Activated CD8-positive, alpha-beta memory T cell treated with anti-CD3 and anti-CD28 coated beads, Interleukin-2, amount 10 ng/mL, durations not matched to agents 7 days and 5 days (primary cell): ENCODE data around the gene DOCK1. TPM values are rescaled to one million over a fixed set of nuclear protein-coding genes. Genes with fewer than 3 reads are reported as not detected.

Source experiments
- ATAC-seq: fragments of 150-1000 bp; cut with Tn5 transposase; one replicate; pipeline ENCODE4 v1.10.0; 2021; ENCODE audit warnings: moderate library complexity
- CTCF ChIA-PET: fragments of 350-600 bp; sonication (Branson Sonifier 250); formaldehyde crosslinking; loops from one replicate; lab custom pipeline; 2021; ENCODE audit warnings: antibody characterized with exemption; lab: Charles Lee
- DNase-seq: peaks from one replicate; pipeline ENCODE4 v3.0.0-alpha.2; 2020
- H3K27ac Mint-ChIP-seq: one replicate; pipeline ENCODE4 v1.8.0; 2021; ENCODE audit warnings: mild to moderate bottlenecking, mixed read lengths
- H3K27me3 Mint-ChIP-seq: one replicate; pipeline ENCODE4 v1.8.0; 2021; ENCODE audit warnings: mixed read lengths
- H3K36me3 Mint-ChIP-seq: one replicate; pipeline ENCODE4 v1.8.0; 2021; ENCODE audit warnings: mild to moderate bottlenecking, mixed read lengths
- H3K4me1 Mint-ChIP-seq: one replicate; pipeline ENCODE4 v1.8.0; 2021; ENCODE audit warnings: mixed read lengths
- H3K4me3 Mint-ChIP-seq: one replicate; pipeline ENCODE4 v1.8.0; 2021; ENCODE audit warnings: mild to moderate bottlenecking, moderate library complexity, mixed read lengths
- H3K9me3 Mint-ChIP-seq: one replicate; pipeline ENCODE4 v1.8.0; 2022; ENCODE audit warnings: low read depth, mixed read lengths
- total RNA-seq, 2 experiments: library from RNA; stranded (reverse); gene quantifications; one replicate each; pipeline ENCODE4 v1.2.3, GENCODE V29; 2021

Gene DOCK1
- total RNA-seq, 2 experiments from 2014 or later: 0.07 TPM; not detected in 1

DNA sequence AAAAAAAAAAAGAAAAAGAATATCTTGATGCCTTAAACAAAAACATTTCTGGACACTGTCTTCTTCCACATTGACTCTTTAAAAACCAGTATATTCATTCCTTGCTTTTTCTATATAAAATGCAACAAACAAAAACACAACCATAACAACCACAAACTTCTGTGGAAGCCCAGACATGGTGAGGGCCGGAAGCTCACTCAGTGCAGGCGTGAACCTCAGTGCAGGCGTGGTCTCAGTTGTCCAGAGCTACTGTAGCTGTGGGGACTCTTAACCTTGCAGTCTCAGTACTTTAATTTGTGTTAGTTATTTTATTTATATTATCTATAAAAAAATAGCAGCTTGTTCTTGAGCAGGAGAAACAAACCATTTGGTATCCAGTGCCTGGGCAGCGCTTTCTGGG, 131.8 kb downstream of the DOCK1 start:
- DNase-seq: no peak
- CTCF ChIA-PET: no interaction called here
- Mint-ChIP-seq H3K27ac (no peak overlapping the region), H3K4me3 (no peak overlapping the region), H3K36me3 (no peaks in the 10 kb centered on the region), H3K9me3 (peaks cover 3% of the 10 kb centered on the region), H3K4me1 (no peaks in the 10 kb centered on the region), H3K27me3 (no peaks in the 10 kb centered on the region)
- no peak for ATAC-seq

DNA sequence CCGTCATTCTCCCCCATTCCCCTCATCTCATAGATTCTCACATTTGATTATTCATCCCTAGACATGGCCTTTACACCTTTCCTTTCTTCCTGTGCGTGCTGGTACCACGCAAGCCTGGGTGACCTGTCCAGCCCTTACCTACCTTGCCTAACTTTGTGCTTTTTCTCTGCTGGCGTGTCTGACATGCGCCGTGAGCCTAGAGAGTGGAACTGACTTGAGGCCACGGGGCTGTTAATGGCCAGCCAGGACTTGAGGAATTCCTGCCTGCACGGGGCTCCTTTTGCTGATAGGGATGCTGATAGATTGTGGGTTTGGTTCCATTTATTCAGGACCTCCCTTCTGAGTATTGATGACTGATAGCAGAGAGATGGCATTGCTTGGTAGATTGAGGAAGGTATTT, 134.2 kb downstream of the DOCK1 start:
- H3K9me3 Mint-ChIP-seq: no peaks in the 10 kb centered on the region
- no peak for ATAC-seq
- no peak for DNase-seq
- H3K27me3 Mint-ChIP-seq: no peaks in the 10 kb centered on the region
- CTCF ChIA-PET: no interaction called here
- no peaks in the 10 kb centered on the region for H3K4me1 Mint-ChIP-seq
- no peak overlapping the region for H3K27ac Mint-ChIP-seq
- H3K4me3 Mint-ChIP-seq: no peak overlapping the region
- H3K36me3 Mint-ChIP-seq: no peaks in the 10 kb centered on the region

- Mint-ChIP-seq H3K27ac (no peak overlapping the region), H3K4me1 (no peaks in the 10 kb centered on the region), H3K27me3 (no peaks in the 10 kb centered on the region), H3K36me3 (no peaks in the 10 kb centered on the region), H3K9me3 (no peaks in the 10 kb centered on the region), H3K4me3 (no peak overlapping the region)
- CTCF ChIA-PET: no interaction called here
- no peak for DNase-seq
- ATAC-seq: no peak
Measured at GRCh38 chr10:127040756-127041155, 135.5 kb downstream of the DOCK1 start.

DNA sequence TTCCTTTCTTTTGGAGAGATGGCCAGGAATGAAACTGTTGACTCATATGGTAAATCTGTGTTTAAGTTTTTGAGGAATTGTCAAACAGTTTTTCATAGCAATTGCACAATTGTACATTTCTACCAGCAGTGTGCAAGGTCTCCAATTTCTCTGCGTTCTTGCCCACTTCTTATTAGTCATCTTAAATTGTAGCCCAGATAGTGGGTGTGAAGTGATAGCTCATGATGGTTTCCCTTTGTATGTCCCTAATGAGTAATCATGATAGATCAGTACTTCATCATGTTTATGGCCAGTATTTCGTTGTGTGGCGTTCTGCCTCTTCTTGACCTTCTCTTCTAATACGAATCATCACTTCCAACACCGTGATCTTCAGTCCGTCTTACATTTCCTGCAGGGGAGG, 136.3 kb downstream of the DOCK1 start:
- Mint-ChIP-seq H3K36me3 (no peaks in the 10 kb centered on the region), H3K27ac (no peak overlapping the region), H3K27me3 (no peaks in the 10 kb centered on the region), H3K4me1 (no peaks in the 10 kb centered on the region), H3K9me3 (no peaks in the 10 kb centered on the region), H3K4me3 (no peak overlapping the region)
- DNase-seq (no peak), ATAC-seq (no peak)
- CTCF ChIA-PET: no interaction called here

DNA sequence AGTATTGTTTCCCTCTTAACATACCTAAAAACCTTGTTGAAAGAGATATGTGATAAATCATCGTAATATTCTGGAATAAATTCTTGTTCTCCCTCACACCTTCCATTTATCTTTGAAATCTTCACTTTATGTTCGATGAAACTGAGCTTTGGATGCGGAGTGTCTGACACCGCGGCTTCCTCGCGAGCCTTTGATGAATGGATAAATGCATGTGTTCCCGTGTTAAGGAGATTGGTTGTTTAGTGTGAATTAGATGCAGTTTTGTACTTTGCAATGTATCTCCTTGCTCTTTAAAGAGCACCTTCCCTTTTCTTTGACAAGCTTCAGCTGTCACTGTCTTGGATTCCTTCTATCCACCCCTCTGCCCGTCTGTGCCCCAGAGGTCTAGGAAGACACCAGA, 138.1 kb downstream of the DOCK1 start:
- H3K27ac Mint-ChIP-seq: no peak overlapping the region
- H3K27me3 Mint-ChIP-seq: no peaks in the 10 kb centered on the region
- no peak for DNase-seq
- CTCF ChIA-PET: no interaction called here
- no peaks in the 10 kb centered on the region for H3K36me3 Mint-ChIP-seq
- no peak for ATAC-seq
- H3K9me3 Mint-ChIP-seq: no peaks in the 10 kb centered on the region
- no peak overlapping the region for H3K4me3 Mint-ChIP-seq
- H3K4me1 Mint-ChIP-seq: no peaks in the 10 kb centered on the region

DNA sequence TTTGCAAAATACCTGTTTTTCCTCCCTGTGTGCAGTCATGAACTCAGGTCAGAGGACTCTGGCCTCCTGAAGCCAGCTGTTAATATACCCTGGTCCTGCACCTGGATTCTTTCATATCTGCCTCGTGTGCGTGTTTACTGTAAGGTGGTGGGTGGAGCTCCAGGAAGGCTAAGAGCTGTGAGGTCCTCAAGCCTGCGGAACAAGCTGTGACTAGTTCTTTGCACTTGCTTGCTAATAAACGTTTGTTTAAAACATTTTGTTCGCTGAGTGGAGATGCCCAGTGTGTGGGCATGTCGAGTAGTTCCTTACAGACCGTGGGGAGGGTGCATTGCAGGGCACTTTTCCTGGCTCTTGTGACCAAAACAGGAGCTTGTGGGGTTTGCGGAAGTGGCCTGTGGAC, 139.0 kb downstream of the DOCK1 start:
- ATAC-seq: no peak
- no peaks in the 10 kb centered on the region for H3K36me3 Mint-ChIP-seq
- no peak for DNase-seq
- no peaks in the 10 kb centered on the region for H3K4me1 Mint-ChIP-seq
- no peaks in the 10 kb centered on the region for H3K27me3 Mint-ChIP-seq
- H3K9me3 Mint-ChIP-seq: no peaks in the 10 kb centered on the region
- no peak overlapping the region for H3K4me3 Mint-ChIP-seq
- H3K27ac Mint-ChIP-seq: no peak overlapping the region
- CTCF ChIA-PET: no interaction called here

- ATAC-seq: no peak
- H3K4me1 Mint-ChIP-seq: no peaks in the 10 kb centered on the region
Measured at GRCh38 chr10:127046975-127047877, 142.0 kb downstream of the DOCK1 start.

GRCh38 chr10:127047878-127048238, 142.6 kb downstream of the DOCK1 start:
- Mint-ChIP-seq H3K4me3 (no peak overlapping the region), H3K9me3 (peaks cover 3% of the 10 kb centered on the region), H3K4me1 (no peaks in the 10 kb centered on the region), H3K36me3 (no peaks in the 10 kb centered on the region), H3K27ac (no peak overlapping the region), H3K27me3 (no peaks in the 10 kb centered on the region)
- DNase-seq: no peak
- CTCF ChIA-PET: no interaction called here
- ATAC-seq: no peak

More at GRCh38 chr10:127046975-127047877, 142.0 kb downstream of the DOCK1 start:
- H3K36me3 Mint-ChIP-seq: no peaks in the 10 kb centered on the region
- no peaks in the 10 kb centered on the region for H3K27me3 Mint-ChIP-seq
- H3K27ac Mint-ChIP-seq: no peak overlapping the region
- H3K9me3 Mint-ChIP-seq: no peaks in the 10 kb centered on the region
- CTCF ChIA-PET: no interaction called here
- DNase-seq: no peak
- H3K4me3 Mint-ChIP-seq: no peak overlapping the region

- H3K4me3 Mint-ChIP-seq: no peak overlapping the region
- H3K36me3 Mint-ChIP-seq: no peaks in the 10 kb centered on the region
- H3K9me3 Mint-ChIP-seq: peaks cover 3% of the 10 kb centered on the region
- H3K27me3 Mint-ChIP-seq: no peaks in the 10 kb centered on the region
- H3K4me1 Mint-ChIP-seq: no peaks in the 10 kb centered on the region
- no peak overlapping the region for H3K27ac Mint-ChIP-seq
- ATAC-seq (no peak), DNase-seq (no peak)
- CTCF ChIA-PET: no interaction called here
Measured at GRCh38 chr10:127048630-127049029, 143.4 kb downstream of the DOCK1 start.

DNA sequence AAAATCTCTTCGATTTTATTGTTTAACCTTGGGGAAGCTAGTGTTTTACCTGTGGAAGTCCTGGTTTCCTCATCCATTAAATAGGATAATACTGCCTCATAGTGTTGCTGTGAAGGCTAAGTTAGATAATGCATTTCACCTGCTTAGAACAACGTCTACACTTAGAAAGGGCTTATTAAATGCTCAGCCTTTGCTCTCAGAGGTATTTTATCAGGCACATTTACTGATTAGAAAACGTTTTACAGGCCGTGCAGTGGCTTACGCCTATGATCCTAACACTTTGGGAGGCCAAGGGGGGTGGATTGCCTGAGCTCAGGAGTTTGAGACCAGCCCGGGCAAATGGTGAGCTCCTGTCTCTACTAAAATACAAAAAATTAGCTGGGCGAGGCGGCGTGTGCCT, 146.8 kb downstream of the DOCK1 start:
- H3K4me3 Mint-ChIP-seq: no peak overlapping the region
- H3K9me3 Mint-ChIP-seq: peaks cover 8% of the 10 kb centered on the region
- CTCF ChIA-PET: no interaction called here
- no peak for ATAC-seq
- H3K4me1 Mint-ChIP-seq: no peaks in the 10 kb centered on the region
- no peak overlapping the region for H3K27ac Mint-ChIP-seq
- no peaks in the 10 kb centered on the region for H3K36me3 Mint-ChIP-seq
- no peaks in the 10 kb centered on the region for H3K27me3 Mint-ChIP-seq
- no peak for DNase-seq

DNA sequence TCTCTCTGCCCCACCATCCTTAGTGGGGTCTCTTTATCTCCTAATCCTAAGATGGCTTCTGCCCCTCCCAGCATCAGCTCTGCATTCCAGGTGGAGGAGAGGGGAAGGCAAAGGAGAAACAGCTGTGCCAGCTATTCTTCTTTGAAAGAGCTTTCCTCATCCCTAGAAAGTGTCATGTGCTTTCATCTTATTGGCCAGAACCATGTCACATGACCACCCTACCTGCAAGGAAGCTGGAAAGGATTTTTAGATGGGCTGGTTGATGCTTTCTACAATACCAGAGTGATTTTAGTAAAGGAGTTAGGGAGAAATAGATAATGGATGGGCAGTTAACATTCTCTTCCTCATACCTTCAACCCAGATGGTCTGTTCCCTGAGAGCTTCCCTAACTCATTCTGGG, 150.0 kb downstream of the DOCK1 start:
- Mint-ChIP-seq H3K4me3 (no peak overlapping the region), H3K4me1 (no peaks in the 10 kb centered on the region), H3K9me3 (peaks cover 8% of the 10 kb centered on the region), H3K27ac (no peak overlapping the region), H3K27me3 (no peaks in the 10 kb centered on the region), H3K36me3 (no peaks in the 10 kb centered on the region)
- no peak for ATAC-seq
- DNase-seq: no peak
- CTCF ChIA-PET: no interaction called here

DNA sequence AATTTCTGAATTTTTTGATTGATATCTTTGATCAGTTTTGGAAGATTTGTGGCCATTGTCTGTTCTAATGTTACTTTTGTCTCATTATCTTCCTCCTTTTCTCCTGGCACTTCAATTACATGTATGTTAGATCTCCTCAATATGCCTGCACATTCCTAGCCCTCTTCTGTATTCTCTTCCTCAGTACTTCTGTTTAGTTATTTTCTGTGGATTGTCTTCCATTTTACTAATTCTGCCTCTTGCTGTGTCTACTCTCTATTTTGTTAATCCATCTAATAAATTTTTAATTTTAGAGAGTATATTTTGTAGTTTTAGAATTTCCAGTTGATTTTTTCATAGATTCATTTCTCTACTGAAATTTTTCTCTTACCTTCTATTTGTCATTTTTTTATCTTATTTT, 154.1 kb downstream of the DOCK1 start:
- Mint-ChIP-seq H3K36me3 (no peaks in the 10 kb centered on the region), H3K9me3 (peaks cover 5% of the 10 kb centered on the region), H3K27ac (no peak overlapping the region), H3K4me3 (no peak overlapping the region), H3K4me1 (no peaks in the 10 kb centered on the region), H3K27me3 (no peaks in the 10 kb centered on the region)
- DNase-seq (no peak), ATAC-seq (no peak)
- CTCF ChIA-PET: no interaction called here

- DNase-seq: no peak
- CTCF ChIA-PET: no interaction called here
- Mint-ChIP-seq H3K36me3 (no peaks in the 10 kb centered on the region), H3K4me3 (no peak overlapping the region), H3K27ac (no peak overlapping the region), H3K9me3 (peaks cover 4% of the 10 kb centered on the region), H3K27me3 (no peaks in the 10 kb centered on the region), H3K4me1 (no peaks in the 10 kb centered on the region)
- no peak for ATAC-seq
Measured at GRCh38 chr10:127063762-127064161, 158.5 kb downstream of the DOCK1 start.

DNA sequence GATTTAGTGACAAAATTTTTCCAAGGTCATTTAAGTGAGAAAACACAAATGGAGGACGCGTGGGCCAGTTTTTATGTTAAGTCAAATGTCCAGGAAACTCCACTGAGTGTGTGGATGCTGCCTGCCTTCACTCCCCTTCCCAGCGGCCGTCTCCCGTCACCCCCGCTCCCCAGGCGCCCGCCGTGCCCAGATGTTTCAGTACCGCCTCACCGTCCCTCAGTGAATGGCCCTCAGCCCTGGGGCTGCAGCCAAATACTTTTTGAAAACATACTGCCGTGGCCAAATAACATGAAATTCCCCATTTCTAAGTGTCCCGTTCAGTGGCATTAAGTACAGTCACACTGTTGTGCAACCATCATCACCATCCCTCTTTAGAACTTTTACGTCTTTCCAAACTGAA, 159.2 kb downstream of the DOCK1 start:
- Mint-ChIP-seq H3K4me3 (no peak overlapping the region), H3K36me3 (no peaks in the 10 kb centered on the region), H3K27ac (no peak overlapping the region), H3K27me3 (no peaks in the 10 kb centered on the region), H3K4me1 (no peaks in the 10 kb centered on the region), H3K9me3 (peaks cover 4% of the 10 kb centered on the region)
- DNase-seq: no peak
- CTCF ChIA-PET: no interaction called here
- ATAC-seq: no peak
